MCF 10A (cell line): ENCODE measurements around the gene FKBP14. TPM values are rescaled to one million over a fixed set of nuclear protein-coding genes. Genes with fewer than 3 reads are reported as not detected.

ENCODE experiments used
- BruUV-seq: library from RNA; stranded (reverse); fragments of 400-500 nt; replicated peaks from 2 replicates; lab custom pipeline; 2021; lab: Mats Ljungman, UMichigan
- CTCF ChIA-PET: fragments of 300-600 bp; sonication (Branson Sonifier 250); formaldehyde crosslinking; extraction: SDS; loops from one replicate; lab custom pipeline; 2021; ENCODE audit warnings: antibody characterized with exemption, inconsistent platforms; lab: Yijun Ruan, JAX
- POLR2A ChIA-PET: fragments of 300-600, 350-650 bp; sonication (Branson Sonifier 250); formaldehyde crosslinking; extraction: SDS; loops from one replicate; lab custom pipeline; 2020; ENCODE audit warnings: antibody characterized with exemption, inconsistent platforms; lab: Yijun Ruan, JAX
- DNase-seq: peaks from one replicate; pipeline ENCODE4 v3.0.0-alpha.2; 2018; ENCODE audit not compliant: unreplicated experiment
- H3K27ac Mint-ChIP-seq: one replicate; pipeline ENCODE4 v1.8.0; 2022; ENCODE audit warnings: mild to moderate bottlenecking, low read depth, mixed read lengths; ENCODE audit not compliant: unreplicated experiment
- H3K27me3 Mint-ChIP-seq: one replicate; pipeline ENCODE4 v1.8.0; 2022; ENCODE audit warnings: mixed read lengths; ENCODE audit not compliant: insufficient read depth, unreplicated experiment
- H3K36me3 Mint-ChIP-seq: one replicate; pipeline ENCODE4 v1.8.0; 2022; ENCODE audit warnings: mild to moderate bottlenecking, moderate library complexity, mixed read lengths; ENCODE audit not compliant: insufficient read depth, unreplicated experiment
- H3K4me1 Mint-ChIP-seq: one replicate; pipeline ENCODE4 v1.8.0; 2022; ENCODE audit warnings: mixed read lengths; ENCODE audit not compliant: insufficient read depth, unreplicated experiment
- H3K4me3 Mint-ChIP-seq: one replicate; pipeline ENCODE4 v1.8.0; 2022; ENCODE audit warnings: mild to moderate bottlenecking, moderate library complexity, mixed read lengths; ENCODE audit not compliant: unreplicated experiment
- H3K9me3 Mint-ChIP-seq: one replicate; pipeline ENCODE4 v1.8.0; 2022; ENCODE audit warnings: mixed read lengths; ENCODE audit not compliant: unreplicated experiment
- CTCF ChIP-seq: fragments of 200-600 bp; IDR thresholded peaks from one replicate; pipeline ENCODE4 v1.8.0; 2022; ENCODE audit warnings: antibody characterized with exemption, mild to moderate bottlenecking; ENCODE audit not compliant: unreplicated experiment
- intact Hi-C: fragments of 100-400 bp; cut with micrococcal nuclease; formaldehyde crosslinking; loops from 2 replicates; pipeline ENCODE4 v1.14.1; 2022
- total RNA-seq: library from RNA; stranded (reverse); gene quantifications from 2 replicates; pipeline ENCODE4 v1.2.3, GENCODE V29; 2022

Gene FKBP14
- total RNA-seq, 1 experiment from 2014 or later: 39.8 TPM

GRCh38 chr7:29993140-29993539, 33.4 kb downstream of the FKBP14 start:
- no peak for TF ChIP-seq CTCF
- CTCF ChIA-PET: no interaction called here
- POLR2A ChIA-PET: interaction anchor here (0.7 kb wide), 1 partner anchor 10 kb away, joined by 3 read pairs; no protein-coding TSS in a partner anchor

GRCh38 chr7:29991937-29992336, 34.6 kb downstream of the FKBP14 start:
- intact Hi-C loops: no loop called here
- no peak for TF ChIP-seq CTCF
- H3K27me3 Mint-ChIP-seq: no peaks in the 10 kb centered on the region
- H3K4me3 Mint-ChIP-seq: no peak overlapping the region
- no peaks in the 10 kb centered on the region for H3K36me3 Mint-ChIP-seq
- DNase-seq: no peak
- ChIA-PET CTCF (interaction anchor here (0.7 kb wide), 2 partner anchors 746 to 1913 kb away, joined by 3 read pairs; no protein-coding TSS in a partner anchor), POLR2A (no interaction called here)
- no TSS peak for BruUV-seq
- H3K4me1 Mint-ChIP-seq: peaks cover 14% of the 10 kb centered on the region
- H3K9me3 Mint-ChIP-seq: peaks cover 8% of the 10 kb centered on the region
- no peak overlapping the region for H3K27ac Mint-ChIP-seq

More at GRCh38 chr7:29993140-29993539, 33.4 kb downstream of the FKBP14 start:
- no TSS peak for BruUV-seq
- H3K4me3 Mint-ChIP-seq: no peak overlapping the region
- H3K9me3 Mint-ChIP-seq: peaks cover 14% of the 10 kb centered on the region
- no peaks in the 10 kb centered on the region for H3K27me3 Mint-ChIP-seq
- intact Hi-C loops: no loop called here
- H3K27ac Mint-ChIP-seq: no peak overlapping the region
- H3K4me1 Mint-ChIP-seq: peaks cover 5% of the 10 kb centered on the region
- H3K36me3 Mint-ChIP-seq: no peaks in the 10 kb centered on the region
- DNase-seq: no peak

- intact Hi-C loops: no loop called here
- POLR2A ChIA-PET: interaction anchor here (1.3 kb wide), 1 partner anchor 37 kb away, joined by 4 read pairs; the partner anchor contains the start of gene PLEKHA8
- no peak for DNase-seq
- Mint-ChIP-seq H3K4me1 (peaks cover 16% of the 10 kb centered on the region), H3K27me3 (no peaks in the 10 kb centered on the region), H3K27ac (no peak overlapping the region), H3K4me3 (no peak overlapping the region), H3K9me3 (no peaks in the 10 kb centered on the region), H3K36me3 (no peaks in the 10 kb centered on the region)
- BruUV-seq: no TSS peak
- no peak for TF ChIP-seq CTCF
- CTCF ChIA-PET: interaction anchor here (0.6 to 1.0 kb wide), 4 partner anchors 32 to 1649 kb away, joined by 3 to 4 read pairs (median 3); no protein-coding TSS in a partner anchor
These were observed 35.6 kb downstream of the FKBP14 start for GRCh38 chr7:29990931-29991330.

GRCh38 chr7:29989257-29989995, 37.1 kb downstream of the FKBP14 start, which contains the start of gene SCRN1:
Gene SCRN1, minus strand, starts transcription at chr7:29989801. Its CDS starts 20,734 bp downstream, at chr7:29969067.
- BruUV-seq: no TSS peak
- ChIA-PET POLR2A (interaction anchor here (1.0 kb wide), 1 partner anchor 38 kb away, joined by 3 read pairs; no protein-coding TSS in a partner anchor), CTCF (no interaction called here)
- intact Hi-C loops: no loop called here
- Mint-ChIP-seq H3K4me3 (peak within 1 kb of the TSS; percentile 64), H3K36me3 (no peaks in the 10 kb centered on the region), H3K9me3 (no peaks in the 10 kb centered on the region), H3K27ac (peak within 1 kb of the TSS; percentile 89), H3K27me3 (no peaks in the 10 kb centered on the region), H3K4me1 (peaks cover 22% of the 10 kb centered on the region)
- no peak for TF ChIP-seq CTCF
- DNase-seq: peak; percentile 4
